T-helper 9 cell (primary cell): ENCODE data around the gene ARL8A.

ENCODE experiments used
- DNase-seq: peaks from one replicate; pipeline ENCODE4 v3.0.0-alpha.2; 2020

ARL8A gene

DNA sequence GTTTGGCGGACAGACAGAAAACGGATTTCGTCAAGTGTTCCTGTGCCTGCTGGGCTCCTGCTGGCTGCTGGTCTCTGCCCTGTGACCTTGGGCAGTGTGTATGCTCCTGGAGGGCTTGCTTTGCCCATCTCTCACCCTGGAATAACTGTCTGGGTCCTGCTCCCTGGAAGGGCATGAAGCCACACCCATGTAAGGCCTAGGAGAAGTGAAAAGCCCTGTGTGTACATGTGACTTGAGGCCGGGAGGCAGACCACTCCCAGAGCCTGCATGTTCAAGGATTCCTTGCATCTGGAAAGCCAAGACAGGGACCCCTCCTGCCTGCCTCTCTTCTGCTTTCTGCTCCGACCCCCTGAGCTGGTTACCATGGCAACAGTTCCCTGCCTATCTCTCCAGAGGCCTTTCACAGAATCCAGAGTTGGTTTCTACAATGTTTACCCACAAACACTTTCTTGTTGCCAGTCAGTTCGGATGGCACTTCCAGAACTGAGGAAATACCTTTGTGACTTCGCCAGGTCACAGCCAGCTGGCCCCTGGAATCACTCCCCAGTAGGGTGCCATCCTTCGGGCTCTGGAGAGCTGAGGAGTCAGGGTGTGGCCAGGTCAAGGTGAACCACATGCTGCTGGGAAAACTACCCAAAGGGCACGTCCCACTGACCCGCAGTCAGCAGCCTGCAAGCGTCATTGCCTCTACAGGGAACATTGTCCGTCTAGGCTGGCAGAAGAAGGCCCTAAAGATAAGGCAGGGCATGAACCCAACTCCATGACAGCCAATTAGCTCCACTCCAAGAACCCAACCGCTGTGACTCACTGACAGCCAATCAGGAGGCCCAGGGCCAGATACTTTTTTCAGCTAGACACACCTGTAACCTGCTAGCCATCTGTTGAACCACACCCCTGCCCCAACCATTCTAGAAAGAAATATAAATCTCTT lies 36.5 kb downstream of the ARL8A start:
- DNase-seq, result no peak

DNA sequence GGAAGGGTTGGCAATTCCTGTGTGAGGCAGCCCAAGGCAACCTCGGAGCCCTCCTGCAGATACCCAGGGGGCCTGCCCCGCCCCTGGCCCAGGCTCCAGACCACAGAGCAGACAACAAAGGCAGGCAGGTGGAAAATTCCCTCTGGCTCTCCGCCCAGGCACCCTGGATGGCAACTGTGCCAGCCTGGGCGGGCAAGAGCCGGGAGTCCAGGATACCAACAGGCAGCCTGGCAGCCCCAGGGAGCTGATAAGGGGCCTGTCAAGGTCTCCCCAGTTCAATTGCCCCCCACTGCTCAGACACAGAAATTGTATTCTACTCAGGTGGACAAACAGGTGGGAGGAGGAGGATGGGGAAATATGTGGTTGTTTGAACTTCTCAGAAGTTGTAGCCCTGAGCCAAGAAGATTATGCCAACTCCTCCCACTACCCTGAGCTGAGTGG lies 37.2 kb downstream of the ARL8A start:
- DNase-seq, result no peak

DNA sequence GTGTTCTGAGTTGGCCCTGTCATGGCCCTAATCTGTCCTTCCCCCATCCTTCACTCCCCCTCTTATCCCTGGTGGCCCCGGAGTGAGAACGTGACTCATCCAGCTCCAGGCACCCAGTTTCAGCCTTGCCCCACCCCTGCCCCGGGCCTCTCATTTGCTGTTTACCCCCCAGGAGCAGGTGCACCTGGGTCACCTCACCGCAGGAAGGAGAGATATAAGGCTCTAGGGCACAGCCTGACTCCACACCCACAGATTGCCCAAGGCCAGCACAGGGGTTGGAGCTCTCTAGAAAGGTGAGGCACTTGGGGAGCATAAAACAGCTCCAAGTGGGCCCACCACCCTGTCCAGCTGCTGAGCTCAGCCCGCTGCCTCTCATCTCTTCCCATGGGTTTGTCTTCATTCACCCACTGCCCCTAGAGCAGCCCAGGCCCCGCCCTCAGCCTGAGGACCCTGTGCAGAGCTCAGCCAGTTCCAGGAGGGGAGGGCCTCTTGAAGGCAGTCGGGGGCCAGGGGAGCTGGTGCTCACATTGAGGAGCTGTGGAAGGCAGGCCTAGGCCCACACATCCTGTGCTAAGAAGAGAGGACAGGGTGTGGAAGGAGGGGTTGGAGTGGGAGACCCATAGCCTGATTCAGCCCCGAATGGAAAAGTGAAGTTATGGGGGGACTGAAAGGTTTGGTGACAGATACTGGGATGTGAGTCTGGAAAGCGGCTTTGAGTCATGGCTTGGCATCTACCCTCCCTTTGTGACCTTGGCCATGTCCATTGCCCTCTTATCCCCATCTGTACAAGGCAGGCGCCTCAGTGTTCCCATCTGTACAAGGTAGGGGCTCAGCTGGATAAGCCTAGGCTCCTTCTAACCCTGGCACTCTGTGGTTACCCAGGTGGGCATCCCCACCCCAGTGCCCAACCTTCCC lies 37.9 kb downstream of the ARL8A start:
- no peak for DNase-seq

DNA sequence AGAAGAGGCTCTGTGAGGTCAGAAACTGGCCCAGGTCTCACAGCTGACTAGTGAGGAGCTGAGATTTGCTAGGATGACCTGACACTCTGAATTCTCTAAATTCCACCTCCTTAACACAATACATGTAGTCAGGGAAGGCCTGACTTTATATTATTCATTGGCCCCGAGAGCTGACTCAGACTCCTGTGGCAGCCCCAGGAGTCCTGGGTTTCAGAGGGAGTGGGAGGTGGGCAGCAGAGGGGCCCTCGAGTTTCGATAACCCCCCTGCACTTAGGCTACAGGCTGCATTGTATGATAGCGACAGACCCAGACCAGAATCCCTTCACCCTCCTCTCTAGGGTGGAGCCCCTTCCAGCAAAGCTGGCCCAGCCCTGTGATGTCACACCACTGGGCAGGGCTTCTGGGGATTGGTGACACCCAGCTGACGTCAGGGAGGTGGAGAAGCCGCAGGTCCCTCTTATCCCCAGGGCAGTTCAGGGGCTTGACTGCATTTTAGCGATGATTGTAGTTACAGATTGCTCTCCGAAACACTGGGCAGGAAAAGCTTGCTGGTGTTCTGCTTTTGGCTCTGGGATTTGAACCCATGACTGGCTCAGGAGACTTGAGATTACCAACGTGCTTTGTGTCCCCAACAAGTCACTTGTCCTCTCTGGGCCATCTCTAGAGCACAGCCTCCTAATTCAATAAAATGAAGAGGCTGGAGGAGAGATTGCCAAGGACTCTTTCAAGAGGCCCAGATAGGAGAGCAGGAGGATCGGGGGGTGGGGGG lies 38.8 kb downstream of the ARL8A start:
- no peak for DNase-seq

DNA sequence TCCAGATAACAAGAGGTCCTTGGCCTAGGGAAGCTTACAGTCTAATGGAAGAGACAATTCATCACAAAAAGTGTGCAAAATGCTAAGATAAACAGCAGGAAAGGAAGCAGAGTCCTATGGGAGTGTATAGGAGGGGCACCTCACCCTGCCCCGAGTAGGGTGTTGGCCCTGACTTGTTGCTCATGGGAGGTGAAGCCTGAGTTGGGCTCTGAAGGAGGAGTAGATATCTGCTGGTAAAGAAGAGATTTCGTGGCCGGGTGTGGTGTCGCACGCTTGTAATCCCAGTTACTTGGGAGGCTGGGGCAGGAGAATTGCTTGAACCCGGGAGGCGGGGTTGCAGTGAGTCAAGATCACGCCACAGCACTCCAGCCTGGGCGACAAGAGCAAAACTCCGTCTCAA lies 40.5 kb downstream of the ARL8A start:
- no peak for DNase-seq

DNA sequence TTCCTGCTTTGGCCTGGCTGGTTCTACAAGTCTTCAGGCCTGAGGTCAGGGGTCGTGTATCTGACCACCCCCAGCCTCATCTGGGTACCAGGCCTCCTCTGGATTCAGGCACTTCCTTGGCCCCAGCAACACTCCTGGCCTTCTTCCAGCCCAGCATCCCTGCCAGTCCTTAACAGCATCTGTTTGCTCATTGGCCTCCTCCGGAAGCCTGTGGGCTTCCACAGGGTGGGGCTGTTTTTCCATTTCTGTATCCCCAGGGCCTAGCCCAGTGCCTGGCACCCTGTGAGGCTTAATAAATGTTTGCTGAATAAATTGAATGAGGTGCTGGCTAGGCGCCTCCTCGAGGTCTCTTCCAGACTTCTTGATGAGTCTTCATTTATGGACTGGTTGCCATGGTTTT lies 43.4 kb downstream of the ARL8A start:
- no peak for DNase-seq

DNA sequence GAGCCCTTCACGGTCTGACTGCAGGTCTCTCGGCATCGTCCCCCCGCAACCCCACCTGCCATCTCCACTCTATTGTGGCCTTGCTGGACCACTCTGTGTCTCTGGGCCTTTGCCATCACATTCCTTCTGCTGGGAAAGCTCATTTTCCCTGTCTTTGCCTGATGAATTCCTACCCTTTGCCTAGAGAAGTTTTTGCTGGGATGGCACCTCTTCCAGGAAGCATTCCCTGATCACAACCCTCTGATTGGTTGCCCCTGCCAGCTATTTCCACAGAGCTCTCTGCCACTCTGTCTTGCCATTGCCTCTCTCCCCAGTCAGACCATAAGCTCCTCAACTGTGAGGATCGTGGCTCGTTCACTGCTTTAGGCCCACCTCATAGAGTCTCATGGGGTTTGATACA lies 50.7 kb downstream of the ARL8A start:
- DNase-seq, result no peak

DNA sequence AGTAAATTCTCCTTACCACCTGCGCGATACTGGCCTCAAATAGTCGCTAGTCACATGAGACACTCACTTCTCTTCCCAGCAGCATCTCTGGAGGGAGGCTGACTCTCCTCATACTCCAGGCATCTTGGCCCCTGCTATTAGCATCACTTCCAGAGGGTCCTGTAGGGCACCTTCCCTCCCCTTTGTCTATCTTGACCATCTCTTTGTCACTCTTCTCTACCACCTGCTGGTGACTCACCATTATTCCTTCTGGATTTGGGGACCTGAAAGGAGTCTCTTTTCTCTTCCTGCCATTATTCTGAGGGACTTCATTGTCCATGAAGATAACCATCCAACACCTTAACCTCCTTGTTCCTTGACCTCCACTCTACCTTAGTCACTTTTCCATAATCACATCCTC lies 53.5 kb downstream of the ARL8A start:
- no peak for DNase-seq

DNA sequence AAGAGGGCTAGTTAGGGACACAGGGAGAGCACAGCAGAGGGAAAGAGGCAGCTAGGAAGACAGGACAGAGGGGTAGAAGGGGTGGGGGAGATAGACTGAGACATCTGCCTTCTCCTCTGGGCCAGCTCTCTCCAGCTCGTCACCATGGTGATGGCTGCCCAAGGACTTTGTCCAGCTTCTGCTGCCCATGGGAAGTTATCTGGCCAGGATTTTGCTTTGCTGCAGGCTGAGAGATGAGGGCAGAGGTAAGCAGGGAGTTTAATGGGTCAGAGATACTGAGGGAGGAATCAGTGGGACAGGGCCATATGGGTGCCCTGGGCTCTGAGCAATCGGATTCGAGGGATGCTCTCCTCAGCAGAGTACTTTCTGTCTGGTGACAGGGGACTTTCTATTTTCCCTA lies 56.3 kb downstream of the ARL8A start:
- no peak for DNase-seq

DNA sequence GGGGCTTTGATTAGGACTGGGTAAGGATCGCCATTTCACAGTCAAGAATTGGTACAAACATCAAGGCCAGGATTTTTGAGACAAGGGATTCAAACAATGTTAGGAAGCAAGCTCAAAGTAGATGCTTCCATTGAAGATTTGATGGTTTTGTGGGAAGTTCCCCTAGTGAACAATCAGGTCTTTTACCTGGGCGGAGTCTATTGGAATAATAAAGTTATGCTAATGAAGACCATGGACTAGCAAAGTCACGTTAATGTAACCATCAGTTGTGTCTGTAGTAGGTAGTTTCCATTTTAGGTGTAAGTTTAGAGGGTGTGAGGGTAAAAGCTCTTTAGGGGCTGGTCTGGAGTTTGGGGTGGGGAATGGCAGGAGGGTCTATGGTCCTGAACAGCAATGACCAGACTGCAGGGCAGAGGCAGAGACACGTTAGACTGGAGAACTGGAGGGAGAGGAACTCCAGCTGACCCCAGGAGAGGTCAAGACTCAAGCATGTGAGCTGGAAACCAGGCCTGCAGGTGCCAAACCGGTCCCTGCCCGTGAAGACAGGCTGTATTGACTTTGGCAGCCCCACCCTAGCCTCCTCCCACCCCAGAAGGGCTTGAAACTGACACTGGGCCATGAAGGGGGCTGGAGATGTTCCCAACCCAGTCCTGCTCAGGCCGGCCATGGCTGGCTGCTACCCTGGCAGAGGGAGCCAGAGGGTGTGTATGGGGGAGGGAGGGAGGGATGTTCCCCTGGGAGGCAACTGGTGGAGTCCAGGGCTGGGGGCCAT lies 57.8 kb downstream of the ARL8A start:
- no peak for DNase-seq

DNA sequence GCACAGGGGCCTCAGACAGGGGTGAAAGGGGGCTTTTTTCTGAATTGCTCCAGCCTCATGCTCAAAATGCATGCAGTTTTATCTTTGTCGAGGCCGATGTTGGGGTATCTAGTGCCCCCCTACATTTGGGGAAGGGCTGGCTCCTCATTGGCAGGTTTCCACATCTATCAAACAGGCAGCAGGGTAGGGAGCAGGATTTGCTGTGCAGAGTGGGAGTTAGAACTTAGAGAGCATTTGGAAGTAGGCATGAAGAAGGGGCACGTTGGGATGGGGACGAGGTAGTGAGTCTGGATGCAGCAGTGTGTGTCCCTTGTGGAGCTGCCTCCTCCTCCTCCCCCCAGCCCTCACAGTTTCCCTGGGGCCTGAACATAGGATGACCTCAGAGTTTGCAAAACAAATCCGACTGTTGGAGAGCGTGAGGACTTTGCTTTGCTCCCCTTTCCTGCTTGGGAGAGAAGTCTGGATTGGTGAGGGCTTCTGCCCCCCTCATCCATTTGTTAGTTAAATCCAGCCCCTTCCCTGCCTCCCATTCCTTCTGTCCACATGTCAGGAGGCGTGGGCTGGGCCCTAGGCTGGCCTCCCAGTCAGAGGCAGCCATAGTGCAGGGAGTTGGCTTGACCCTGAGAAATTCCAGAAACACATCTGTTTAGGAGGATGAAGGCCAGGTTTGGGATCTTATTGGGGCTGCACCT lies 58.7 kb downstream of the ARL8A start:
- DNase-seq, result no peak

DNA sequence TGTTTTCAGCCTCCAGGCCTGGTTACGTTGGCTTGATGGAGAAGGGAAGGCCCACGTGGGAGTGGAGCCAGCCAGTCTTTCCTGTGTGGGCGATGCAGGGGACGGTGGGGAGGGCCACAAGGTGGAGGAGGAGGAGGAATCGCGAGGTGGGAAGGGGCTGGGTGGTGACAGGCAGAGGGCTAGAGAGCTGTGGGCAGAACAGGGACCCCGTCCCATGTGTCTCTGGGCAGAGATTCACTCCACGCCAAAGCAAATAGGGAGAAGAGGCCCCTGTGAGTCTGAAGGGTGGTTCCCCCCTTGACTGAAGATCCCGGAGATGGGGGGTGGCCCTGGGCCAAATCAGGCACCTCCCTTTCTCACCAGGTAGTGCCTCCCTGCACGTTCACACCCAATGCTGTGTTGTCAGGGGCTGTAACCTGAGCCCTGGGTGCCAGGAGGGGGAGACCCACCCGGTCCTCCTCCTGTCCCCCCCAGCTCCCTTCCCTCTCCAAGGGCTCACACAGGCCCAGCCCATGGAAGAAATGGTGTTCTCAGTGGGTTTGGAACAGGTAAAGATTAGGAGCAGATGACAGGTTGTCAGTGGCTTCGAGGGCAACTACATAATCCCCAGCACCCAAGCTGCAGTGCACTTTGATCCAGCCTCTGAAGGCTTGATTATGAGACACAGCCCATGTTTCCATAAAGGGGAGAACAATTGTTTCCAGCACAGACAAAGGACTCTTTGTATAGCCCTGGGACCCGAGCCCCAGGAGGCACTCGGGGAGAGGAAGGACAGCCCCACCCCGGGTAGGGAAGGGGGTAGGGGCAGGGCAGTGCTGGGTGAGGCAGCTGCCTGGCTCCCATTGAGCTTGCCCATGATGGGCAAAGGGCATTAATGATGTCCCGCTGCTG lies 59.5 kb downstream of the ARL8A start:
- DNase-seq, result no peak
